Measurements from ENCODE around the gene SLC13A3.

The SLC13A3 gene

DNA sequence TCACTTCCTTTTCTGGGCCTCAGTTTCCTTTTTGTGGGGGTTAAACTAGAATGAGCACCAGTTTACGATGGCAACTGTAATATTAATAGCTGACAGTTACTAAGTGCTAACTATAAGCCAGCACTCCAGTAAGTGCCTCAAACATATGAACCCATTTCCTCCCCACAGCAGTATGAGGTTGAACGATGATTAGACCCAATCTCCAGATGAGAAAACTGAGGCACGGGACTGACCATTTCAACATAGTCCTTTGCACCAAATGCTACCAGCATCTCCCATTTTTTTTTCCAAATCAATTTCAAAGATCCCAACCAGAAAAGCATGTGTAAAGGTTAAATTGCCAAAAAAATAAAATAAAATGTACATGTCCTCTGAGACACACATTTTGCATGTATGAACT lies 7.1 kb downstream of the SLC13A3 start:
- H2BK5ac ChIP-seq (ENCODE audit: low read depth, low read length, poor library complexity, severe bottlenecking): no peak overlapping the region
- H3K18ac ChIP-seq (ENCODE audit: low read depth in 1 of 2, low read length in 2 of 2): no peak overlapping the region
- no peak overlapping the region for H3K23ac ChIP-seq (ENCODE audit: low read length in 2 of 2)
- no peak overlapping the region for H3K27ac ChIP-seq (ENCODE audit: low read length, poor library complexity, severe bottlenecking)
- no peak overlapping the region for H3K9ac ChIP-seq (ENCODE audit: low read length)
- no peak overlapping the region for H2BK15ac ChIP-seq (ENCODE audit: low read depth, poor library complexity, severe bottlenecking)
- H2BK120ac ChIP-seq (ENCODE audit: low read depth, low read length): no peak overlapping the region
- no peak overlapping the region for H3K4me2 ChIP-seq (ENCODE audit: low read length, poor library complexity, severe bottlenecking)
- no peak overlapping the region for H2BK12ac ChIP-seq (ENCODE audit: low read length in 2 of 2)
- H3K36me3 ChIP-seq (ENCODE audit: control insufficient read depth in 1 of 2, insufficient read depth in 2 of 2, low read depth in 1 of 2, low read length in 2 of 2): no peaks in the 10 kb centered on the region
- H3K14ac ChIP-seq (ENCODE audit: low read length in 2 of 2): no peak overlapping the region
- H4K8ac ChIP-seq (ENCODE audit: low read length): no peak overlapping the region
- H3K4ac ChIP-seq (ENCODE audit: low read depth in 1 of 2, low read length in 2 of 2): no peak overlapping the region
- H4K91ac ChIP-seq (ENCODE audit: low read length): no peak overlapping the region
- DNase-seq: no peak
- no peaks in the 10 kb centered on the region for H3K79me1 ChIP-seq (replicated peaks; ENCODE audit: low read length, poor library complexity, severe bottlenecking)
- H3K9me3 ChIP-seq (ENCODE audit: control insufficient read depth, low read length): no peaks in the 10 kb centered on the region
- 91% methylated on average over 3 of the region's 3 CpGs for WGBS
- H3K4me3 ChIP-seq (ENCODE audit: insufficient read depth in 1 of 2, low read depth in 1 of 2, low read length in 2 of 2): no peak overlapping the region
- no peak overlapping the region for H2AK5ac ChIP-seq (ENCODE audit: low read length, severe bottlenecking)
- no peaks in the 10 kb centered on the region for H3K4me1 ChIP-seq (ENCODE audit: control insufficient read depth, insufficient read depth, low read depth, low read length)
- no peak overlapping the region for H2AFZ ChIP-seq (ENCODE audit: low read depth, low read length)
- peaks cover 7 to 20% of the 10 kb centered on the region in 2 experiments for H3K27me3 ChIP-seq (ENCODE audit: control insufficient read depth in 1 of 2, insufficient read depth in 1 of 2, low read length in 2 of 2)

DNA sequence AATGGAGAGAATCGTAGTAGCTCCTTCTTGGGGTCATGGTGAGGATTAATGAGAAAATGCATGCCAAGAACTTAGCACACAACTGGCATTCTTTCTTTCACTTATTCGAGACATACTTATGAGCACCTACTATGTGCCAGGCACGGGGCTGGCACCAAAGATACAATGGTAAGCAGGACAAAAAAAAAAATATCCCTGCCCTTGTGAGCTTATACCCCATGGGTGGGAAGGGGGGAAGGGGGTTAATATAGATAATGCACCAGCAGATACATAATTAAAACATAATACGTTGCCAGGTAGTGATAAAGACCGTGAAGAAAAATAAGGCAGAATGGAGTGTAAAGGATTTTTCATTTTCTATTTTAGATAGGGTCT lies 8.3 kb downstream of the SLC13A3 start:
- Histone ChIP-seq H3K9ac (ENCODE audit: low read length) (no peak overlapping the region), H2BK15ac (ENCODE audit: low read depth, poor library complexity, severe bottlenecking) (no peak overlapping the region), H4K8ac (ENCODE audit: low read length) (no peak overlapping the region), H3K14ac (ENCODE audit: low read length in 2 of 2) (no peak overlapping the region), H3K27ac (ENCODE audit: low read length, poor library complexity, severe bottlenecking) (no peak overlapping the region), H3K79me1 (replicated peaks; ENCODE audit: low read length, poor library complexity, severe bottlenecking) (no peaks in the 10 kb centered on the region), H3K4me1 (ENCODE audit: control insufficient read depth, insufficient read depth, low read depth, low read length) (no peaks in the 10 kb centered on the region), H3K27me3 (ENCODE audit: control insufficient read depth in 1 of 2, insufficient read depth in 1 of 2, low read length in 2 of 2) (peaks cover 3 to 18% of the 10 kb centered on the region in 2 experiments), H3K4ac (ENCODE audit: low read depth in 1 of 2, low read length in 2 of 2) (no peak overlapping the region), H2AK5ac (ENCODE audit: low read length, severe bottlenecking) (no peak overlapping the region), H3K18ac (ENCODE audit: low read depth in 1 of 2, low read length in 2 of 2) (no peak overlapping the region), H3K4me3 (ENCODE audit: insufficient read depth in 1 of 2, low read depth in 1 of 2, low read length in 2 of 2) (no peak overlapping the region), H3K23ac (ENCODE audit: low read length in 2 of 2) (no peak overlapping the region), H3K4me2 (ENCODE audit: low read length, poor library complexity, severe bottlenecking) (no peak overlapping the region), H4K91ac (ENCODE audit: low read length) (no peak overlapping the region), H2BK120ac (ENCODE audit: low read depth, low read length) (no peak overlapping the region), H2AFZ (ENCODE audit: low read depth, low read length) (no peak overlapping the region), H2BK12ac (ENCODE audit: low read length in 2 of 2) (no peak overlapping the region), H2BK5ac (ENCODE audit: low read depth, low read length, poor library complexity, severe bottlenecking) (no peak overlapping the region), H3K9me3 (ENCODE audit: control insufficient read depth, low read length) (no peaks in the 10 kb centered on the region), H3K36me3 (ENCODE audit: control insufficient read depth in 1 of 2, insufficient read depth in 2 of 2, low read depth in 1 of 2, low read length in 2 of 2) (no peaks in the 10 kb centered on the region)
- DNase-seq: no peak
- 78% methylated on average over 3 of the region's 5 CpGs for WGBS

DNA sequence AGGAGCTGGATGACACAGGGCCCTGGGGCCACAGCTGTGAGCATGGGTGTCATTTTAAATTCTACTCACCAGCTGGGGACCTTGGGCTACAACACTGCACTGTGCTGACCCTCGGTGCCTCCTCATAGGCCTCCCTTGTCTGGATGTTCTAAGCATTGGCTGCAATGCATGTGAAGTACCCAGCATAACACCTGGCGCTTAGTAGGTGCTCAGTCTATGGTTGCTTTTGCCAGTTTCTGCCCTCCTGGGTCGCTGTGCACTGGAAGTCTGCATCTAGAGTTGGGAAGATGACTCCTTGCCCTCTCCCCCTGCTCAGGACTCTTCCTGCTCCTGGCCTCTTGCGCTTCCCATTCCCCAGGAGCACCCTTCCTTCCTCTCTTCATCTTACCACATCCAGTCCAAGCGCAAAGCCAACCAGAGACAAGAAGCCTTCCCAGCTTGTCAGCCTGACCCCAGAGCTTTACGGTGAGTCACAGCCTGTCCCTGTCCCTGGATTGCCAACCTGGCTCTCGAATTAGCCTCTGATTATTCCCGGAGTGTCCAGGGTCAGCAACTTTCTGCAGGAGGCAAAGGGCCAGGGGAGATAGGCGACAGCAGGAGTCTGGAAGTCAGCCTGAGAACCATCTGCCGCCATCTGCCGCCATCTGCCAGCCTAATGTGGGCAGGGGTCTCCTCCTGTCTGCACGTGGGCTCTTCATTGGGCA lies 8.8 kb downstream of the SLC13A3 start:
- no peak overlapping the region for H3K4me2 ChIP-seq (ENCODE audit: low read length, poor library complexity, severe bottlenecking)
- H2BK12ac ChIP-seq (ENCODE audit: low read length in 2 of 2): no peak overlapping the region
- no peak overlapping the region for H3K9ac ChIP-seq (ENCODE audit: low read length)
- H3K23ac ChIP-seq (ENCODE audit: low read length in 2 of 2): no peak overlapping the region
- H2AFZ ChIP-seq (ENCODE audit: low read depth, low read length): no peak overlapping the region
- no peak overlapping the region for H3K14ac ChIP-seq (ENCODE audit: low read length in 2 of 2)
- 81% methylated on average over 12 of the region's 12 CpGs for WGBS
- no peak overlapping the region for H4K91ac ChIP-seq (ENCODE audit: low read length)
- no peak overlapping the region for H4K8ac ChIP-seq (ENCODE audit: low read length)
- H2BK15ac ChIP-seq (ENCODE audit: low read depth, poor library complexity, severe bottlenecking): no peak overlapping the region
- H2BK120ac ChIP-seq (ENCODE audit: low read depth, low read length): no peak overlapping the region
- H3K4me1 ChIP-seq (ENCODE audit: control insufficient read depth, insufficient read depth, low read depth, low read length): no peaks in the 10 kb centered on the region
- H3K36me3 ChIP-seq (ENCODE audit: control insufficient read depth in 1 of 2, insufficient read depth in 2 of 2, low read depth in 1 of 2, low read length in 2 of 2): no peaks in the 10 kb centered on the region
- no peak overlapping the region for H2AK5ac ChIP-seq (ENCODE audit: low read length, severe bottlenecking)
- H3K79me1 ChIP-seq (replicated peaks; ENCODE audit: low read length, poor library complexity, severe bottlenecking): no peaks in the 10 kb centered on the region
- DNase-seq: no peak
- H3K18ac ChIP-seq (ENCODE audit: low read depth in 1 of 2, low read length in 2 of 2): no peak overlapping the region
- H2BK5ac ChIP-seq (ENCODE audit: low read depth, low read length, poor library complexity, severe bottlenecking): no peak overlapping the region
- H3K4ac ChIP-seq (ENCODE audit: low read depth in 1 of 2, low read length in 2 of 2): no peak overlapping the region
- no peaks in the 10 kb centered on the region for H3K9me3 ChIP-seq (ENCODE audit: control insufficient read depth, low read length)
- H3K27me3 ChIP-seq (ENCODE audit: control insufficient read depth in 1 of 2, insufficient read depth in 1 of 2, low read length in 2 of 2): peaks cover 3 to 18% of the 10 kb centered on the region in 2 experiments
- no peak overlapping the region for H3K4me3 ChIP-seq (ENCODE audit: insufficient read depth in 1 of 2, low read depth in 1 of 2, low read length in 2 of 2)
- no peak overlapping the region for H3K27ac ChIP-seq (ENCODE audit: low read length, poor library complexity, severe bottlenecking)

- Histone ChIP-seq H3K36me3 (ENCODE audit: control insufficient read depth in 1 of 2, insufficient read depth in 2 of 2, low read depth in 1 of 2, low read length in 2 of 2) (no peaks in the 10 kb centered on the region), H3K14ac (ENCODE audit: low read length in 2 of 2) (no peak overlapping the region), H3K4me1 (ENCODE audit: control insufficient read depth, insufficient read depth, low read depth, low read length) (no peaks in the 10 kb centered on the region), H3K4me2 (ENCODE audit: low read length, poor library complexity, severe bottlenecking) (no peak overlapping the region), H3K9ac (ENCODE audit: low read length) (no peak overlapping the region), H3K27me3 (ENCODE audit: control insufficient read depth in 1 of 2, insufficient read depth in 1 of 2, low read length in 2 of 2) (peaks cover 3 to 18% of the 10 kb centered on the region in 2 experiments), H3K9me3 (ENCODE audit: control insufficient read depth, low read length) (no peaks in the 10 kb centered on the region), H3K27ac (ENCODE audit: low read length, poor library complexity, severe bottlenecking) (no peak overlapping the region), H3K79me1 (replicated peaks; ENCODE audit: low read length, poor library complexity, severe bottlenecking) (no peaks in the 10 kb centered on the region), H2BK12ac (ENCODE audit: low read length in 2 of 2) (no peak overlapping the region), H3K18ac (ENCODE audit: low read depth in 1 of 2, low read length in 2 of 2) (no peak overlapping the region), H4K91ac (ENCODE audit: low read length) (no peak overlapping the region), H3K4me3 (ENCODE audit: insufficient read depth in 1 of 2, low read depth in 1 of 2, low read length in 2 of 2) (no peak overlapping the region), H3K23ac (ENCODE audit: low read length in 2 of 2) (no peak overlapping the region), H2BK15ac (ENCODE audit: low read depth, poor library complexity, severe bottlenecking) (no peak overlapping the region), H2BK5ac (ENCODE audit: low read depth, low read length, poor library complexity, severe bottlenecking) (no peak overlapping the region), H3K4ac (ENCODE audit: low read depth in 1 of 2, low read length in 2 of 2) (no peak overlapping the region), H2AFZ (ENCODE audit: low read depth, low read length) (no peak overlapping the region), H4K8ac (ENCODE audit: low read length) (no peak overlapping the region), H2AK5ac (ENCODE audit: low read length, severe bottlenecking) (no peak overlapping the region), H2BK120ac (ENCODE audit: low read depth, low read length) (no peak overlapping the region)
- no peak for DNase-seq
Observed at GRCh38 chr20:46641424-46641823, 9.8 kb downstream of the SLC13A3 start.
